GM18505 (cell line): ENCODE data around the gene RPS3.
"Not testable (repeated sequence)": the region's sequence is repeated elsewhere in the genome, so short reads cannot be mapped to it uniquely, and the experiment has no call there.

Experiments used
- ATAC-seq: cut with Tn5 transposase; IDR thresholded peaks from one replicate; pipeline ENCODE4 v1.9.1; 2021; ENCODE audit not compliant: unreplicated experiment
- POLR2A ChIP-seq: IDR thresholded peaks from 4 replicates; pipeline ENCODE4 v1.6.1; 2011; ENCODE audit warnings: borderline replicate concordance; ENCODE audit not compliant: insufficient read depth, insufficient read length; ENCODE audit errors: extremely low read depth

The RPS3 gene

GRCh38 chr11:75369560-75370255 lies 29.6 kb upstream of the RPS3 start:
- TF ChIP-seq POLR2A, result no peak
- no peak for ATAC-seq

GRCh38 chr11:75371949-75372876 lies 27.1 kb upstream of the RPS3 start:
- no peak for TF ChIP-seq POLR2A
- ATAC-seq, result no peak

- ATAC-seq, result no peak
- TF ChIP-seq POLR2A, result no peak
Observed at GRCh38 chr11:75373201-75373600, 26.1 kb upstream of the RPS3 start.

GRCh38 chr11:75374646-75375045 lies 24.7 kb upstream of the RPS3 start:
- no peak for ATAC-seq
- no peak for TF ChIP-seq POLR2A

- no peak for ATAC-seq
- no peak for TF ChIP-seq POLR2A
Observed at GRCh38 chr11:75375626-75376025, 23.7 kb upstream of the RPS3 start.

- no peak for TF ChIP-seq POLR2A
- ATAC-seq, result no peak
Observed at GRCh38 chr11:75376175-75376574, 23.1 kb upstream of the RPS3 start.

GRCh38 chr11:75378776-75379175 lies 20.5 kb upstream of the RPS3 start:
- not testable (repeated sequence) for ATAC-seq

- TF ChIP-seq POLR2A, result no peak
- no peak for ATAC-seq
Observed at GRCh38 chr11:75380245-75380644, 19.1 kb upstream of the RPS3 start.

GRCh38 chr11:75380716-75381420 lies 18.4 kb upstream of the RPS3 start:
- no peak for ATAC-seq
- no peak for TF ChIP-seq POLR2A

- no peak for ATAC-seq
- no peak for TF ChIP-seq POLR2A
Observed at GRCh38 chr11:75383246-75383645, 16.1 kb upstream of the RPS3 start.

- no peak for ATAC-seq
- no peak for TF ChIP-seq POLR2A
Observed at GRCh38 chr11:75384438-75385080, 14.8 kb upstream of the RPS3 start.

- ATAC-seq, result no peak
- TF ChIP-seq POLR2A, result no peak
Observed at GRCh38 chr11:75386942-75387630, 12.2 kb upstream of the RPS3 start.
